GM12874 (cell line): ENCODE measurements around the gene FUT8.

Experiments
- CTCF ChIP-seq: IDR thresholded peaks from 2 replicates; pipeline ENCODE4 v1.5.1; 2011; ENCODE audit warnings: low read depth, mild to moderate bottlenecking, control low read depth, low read length, moderate library complexity; ENCODE audit not compliant: insufficient read depth

FUT8 gene

GRCh38 chr14:65549429-65549828 is 136.9 kb downstream of the FUT8 start:
- TF ChIP-seq CTCF, result no peak

GRCh38 chr14:65550779-65551643 is 138.5 kb downstream of the FUT8 start:
- TF ChIP-seq CTCF, result no peak

- no peak for TF ChIP-seq CTCF
Measured at GRCh38 chr14:65552724-65553123, 140.2 kb downstream of the FUT8 start.

- TF ChIP-seq CTCF, result no peak
Measured at GRCh38 chr14:65554837-65555236, 142.3 kb downstream of the FUT8 start.

- TF ChIP-seq CTCF, result no peak
Measured at GRCh38 chr14:65555358-65555757, 142.8 kb downstream of the FUT8 start.

GRCh38 chr14:65558363-65558762 is 145.8 kb downstream of the FUT8 start:
- no peak for TF ChIP-seq CTCF

GRCh38 chr14:65560340-65561027 is 148.0 kb downstream of the FUT8 start:
- TF ChIP-seq CTCF, result no peak
